T-helper 22 cell (primary cell): Measurements from ENCODE around the gene ZNF653.
"Not testable (repeated sequence)": the region's sequence is repeated elsewhere in the genome, so short reads cannot be mapped to it uniquely, and the experiment has no call there.

ENCODE experiments used
- DNase-seq: peaks from one replicate; pipeline ENCODE4 v3.0.0-alpha.2; 2020; ENCODE audit warnings: low read depth

The ZNF653 gene

DNA sequence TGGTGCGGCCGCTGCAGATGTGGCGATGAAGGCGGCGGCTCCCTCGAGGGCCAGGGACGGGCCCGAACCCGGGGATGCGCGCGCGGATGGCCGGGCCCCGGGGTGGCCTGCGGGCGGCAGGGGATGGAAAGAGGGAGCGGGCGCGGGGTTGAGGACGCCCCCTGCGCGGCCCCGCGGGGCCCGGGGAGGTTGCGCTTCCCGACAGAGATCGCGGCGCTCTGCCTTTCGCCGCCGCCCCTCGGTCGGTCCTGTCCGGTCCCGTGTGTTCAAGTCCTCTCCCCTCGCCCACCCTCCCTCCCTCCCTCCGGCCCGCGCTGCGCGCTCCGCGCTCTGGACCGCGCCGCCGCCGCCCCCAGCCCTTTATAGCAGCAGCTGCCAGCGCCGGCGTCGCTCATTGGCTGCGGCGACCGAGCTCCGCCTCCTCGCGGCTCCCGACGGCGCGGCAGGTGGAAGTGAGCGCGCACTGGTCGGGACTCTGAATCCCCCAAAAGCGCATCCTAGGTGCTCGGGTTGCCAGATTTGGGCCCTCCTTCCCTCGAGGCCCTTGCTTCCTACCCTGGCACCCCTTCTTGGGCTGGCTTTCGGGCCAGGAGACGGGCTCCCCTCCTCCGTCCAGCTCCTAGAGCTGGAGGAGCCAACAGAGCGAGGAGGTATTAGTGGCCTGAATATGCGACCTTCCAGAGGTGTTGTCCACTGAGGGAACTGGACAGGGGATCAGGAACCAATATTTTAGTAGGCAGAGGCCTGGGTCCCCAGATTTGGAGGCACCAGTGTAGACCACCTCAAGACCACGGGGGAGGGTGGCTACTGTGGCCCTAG lies 24.7 kb downstream of the ZNF653 start, which contains the start of gene ELAVL3:
Gene ELAVL3 (minus strand): TSS at position 332 of the 819 bp plus-strand sequence. CDS start 438 bp downstream, outside the sequence.
- no peak for DNase-seq

- DNase-seq = no peak
Measured at GRCh38 chr19:11479898-11480714, 25.5 kb downstream of the ZNF653 start.

- DNase-seq = no peak
Measured at GRCh38 chr19:11479090-11479897, 26.3 kb downstream of the ZNF653 start.

GRCh38 chr19:11478167-11479089 lies 27.2 kb downstream of the ZNF653 start:
- no peak for DNase-seq

DNA sequence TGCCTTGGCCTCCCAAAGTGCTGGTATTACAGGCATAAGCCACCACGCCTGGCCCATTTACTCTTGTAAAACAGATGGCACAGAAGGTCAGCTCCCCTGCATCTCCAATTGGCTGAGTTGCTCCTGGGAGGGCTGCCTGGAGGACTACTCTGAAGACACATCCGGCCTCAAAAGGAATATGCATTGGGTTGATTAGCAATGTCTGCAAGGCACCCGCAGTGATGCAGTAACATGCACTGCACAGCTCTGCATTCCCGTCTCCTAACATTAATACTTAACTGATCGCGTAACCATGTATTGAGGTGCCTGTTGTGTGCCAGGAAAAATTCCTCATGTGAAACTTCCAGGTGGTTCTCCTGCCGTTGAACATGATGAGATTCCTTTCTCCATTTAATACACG lies 29.8 kb downstream of the ZNF653 start:
- DNase-seq = no peak

DNA sequence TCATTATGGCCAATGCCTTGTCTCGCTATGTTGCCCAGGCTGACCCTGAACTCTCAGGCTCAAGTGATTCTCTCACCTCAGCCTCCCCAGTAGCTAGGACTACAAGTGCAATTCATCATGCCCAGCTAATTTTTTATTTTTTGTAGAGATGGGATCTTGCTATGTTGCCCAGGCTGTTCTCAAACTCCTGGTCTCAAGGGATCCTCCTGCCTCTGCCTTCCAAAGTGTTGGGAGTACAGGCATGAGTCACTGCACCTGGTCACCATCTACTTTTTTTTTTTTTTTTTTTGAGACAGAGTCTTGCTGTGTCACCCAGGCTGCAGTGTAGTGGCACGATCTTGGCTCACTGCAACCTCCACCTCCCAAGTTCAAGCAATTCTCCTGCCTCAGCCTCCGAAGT lies 30.3 kb downstream of the ZNF653 start:
- DNase-seq = not testable (repeated sequence)

- DNase-seq = no peak
Measured at GRCh38 chr19:11473725-11474124, 31.9 kb downstream of the ZNF653 start.

DNA sequence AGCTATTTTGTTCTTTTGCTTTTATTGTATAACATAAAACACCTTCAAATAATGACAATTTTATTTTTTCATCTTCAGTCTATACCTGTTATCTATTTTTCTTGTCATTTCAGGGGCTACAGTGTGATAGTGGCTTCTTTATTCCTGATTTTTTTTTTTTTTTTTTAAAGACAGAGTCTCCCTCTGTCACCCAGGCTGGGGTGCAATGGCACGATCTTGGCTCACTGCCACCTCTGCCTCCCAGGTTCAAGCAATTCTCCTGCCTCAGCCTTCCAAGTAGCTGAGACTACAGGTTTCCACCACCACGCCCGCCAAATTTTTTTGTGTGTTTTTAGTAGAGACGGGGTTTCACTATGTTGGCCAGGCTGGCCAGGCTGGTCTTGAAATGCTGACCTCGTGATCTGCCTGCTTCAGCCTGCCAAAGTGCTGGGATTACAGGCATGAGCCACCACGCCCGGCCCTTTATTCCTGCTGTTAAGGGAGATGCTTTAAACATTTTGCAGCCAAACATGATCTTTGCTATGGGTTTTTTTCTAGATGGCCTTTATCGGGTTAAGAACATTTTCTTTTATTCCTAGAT lies 37.3 kb downstream of the ZNF653 start:
- DNase-seq = not testable (repeated sequence)

GRCh38 chr19:11465600-11465999 lies 40.0 kb downstream of the ZNF653 start:
- DNase-seq = no peak

DNA sequence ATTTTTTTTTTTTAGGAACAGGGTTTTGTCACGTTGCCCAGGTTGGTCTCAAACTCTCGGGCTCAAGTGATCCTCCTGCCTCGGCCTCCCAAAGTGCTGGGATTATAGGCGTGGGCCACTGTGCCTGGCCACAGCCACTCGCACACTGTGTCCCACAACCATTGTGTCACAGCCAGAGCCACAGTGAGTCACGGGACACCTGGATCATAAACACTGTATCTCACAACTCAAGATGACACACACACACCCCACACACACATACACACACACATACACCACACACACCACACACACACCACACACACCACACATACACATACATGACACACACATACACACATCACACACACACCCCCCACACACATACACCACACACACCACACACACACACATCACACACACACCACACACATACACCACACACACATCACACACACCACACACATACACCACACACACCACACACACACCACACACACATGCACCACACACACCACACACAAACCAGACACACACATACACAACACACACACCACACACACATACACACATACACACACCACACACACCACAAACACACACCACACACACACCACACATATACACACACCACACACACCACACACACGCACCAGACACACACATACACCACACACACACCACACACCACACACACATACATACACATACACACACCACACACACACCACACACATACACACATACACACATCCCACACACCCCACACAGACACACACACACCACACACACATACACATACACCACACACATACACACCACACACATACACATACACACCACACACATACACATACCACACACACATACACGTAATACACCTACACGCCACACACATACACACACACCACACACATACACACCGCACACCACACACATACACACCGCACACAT lies 41.0 kb downstream of the ZNF653 start:
- no peak for DNase-seq

GRCh38 chr19:11463391-11463790 lies 42.2 kb downstream of the ZNF653 start:
- DNase-seq = no peak

GRCh38 chr19:11461453-11461852 lies 44.2 kb downstream of the ZNF653 start:
- DNase-seq = no peak

GRCh38 chr19:11460207-11460606 lies 45.4 kb downstream of the ZNF653 start:
- DNase-seq = no peak

- not testable (repeated sequence) for DNase-seq
Measured at GRCh38 chr19:11458912-11459311, 46.7 kb downstream of the ZNF653 start.

- no peak for DNase-seq
Measured at GRCh38 chr19:11458236-11458900, 47.3 kb downstream of the ZNF653 start.

- DNase-seq = no peak
Measured at GRCh38 chr19:11457831-11458230, 47.8 kb downstream of the ZNF653 start.

GRCh38 chr19:11457115-11457514 lies 48.5 kb downstream of the ZNF653 start:
- DNase-seq = no peak

DNA sequence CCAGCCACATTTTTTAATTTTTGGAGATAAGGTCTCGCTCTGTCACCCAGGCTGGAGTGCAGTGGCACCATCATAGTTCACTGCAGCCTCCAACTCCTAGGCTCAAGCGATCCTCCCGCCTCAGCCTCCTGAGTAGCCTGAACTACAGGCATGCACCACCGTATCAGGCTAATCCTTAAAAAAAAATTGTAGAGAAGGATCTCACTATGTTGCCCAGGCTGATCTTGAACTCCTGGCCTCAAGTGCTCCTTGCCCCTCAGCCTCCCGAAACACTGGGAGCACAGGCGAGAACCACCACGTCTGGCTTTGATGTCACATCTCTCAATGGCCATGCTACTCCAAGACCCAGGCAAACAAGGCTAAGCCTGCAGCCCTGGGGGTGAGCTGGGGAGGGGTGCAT lies 49.0 kb downstream of the ZNF653 start:
- no peak for DNase-seq

GRCh38 chr19:11455233-11455554 lies 50.4 kb downstream of the ZNF653 start:
- DNase-seq = not testable (repeated sequence)
